Measurements from ENCODE around the gene GPR39.

- TF ChIP-seq CTCF (IDR thresholded peaks at IDR 0.05), result no peak
- TF ChIP-seq POLR2A (IDR thresholded peaks at IDR 0.05), result no peak
These were observed 247.5 kb downstream of the GPR39 start for GRCh38 chr2:132664096-132664495.

All from body of pancreas (tissue), 4 donors.